Endodermal cell (in vitro differentiated cells): ENCODE data around the gene RFXAP. TPM values are rescaled to one million over a fixed set of nuclear protein-coding genes. Genes with fewer than 3 reads are reported as not detected.

Experiments used
- DNase-seq: peaks from one replicate; pipeline ENCODE4 v3.0.0-alpha.2; 2017
- H3K27ac ChIP-seq: 2 replicates; pipeline ENCODE4 v1.5.1; 2013; ENCODE audit warnings: mild to moderate bottlenecking, low read depth, low read length, moderate library complexity
- H3K27me3 ChIP-seq: 2 replicates; pipeline ENCODE4 v1.6.1; 2013; ENCODE audit warnings: mild to moderate bottlenecking, low read length, moderate library complexity; ENCODE audit not compliant: insufficient read depth, control insufficient read depth, poor library complexity, severe bottlenecking
- H3K36me3 ChIP-seq: 2 replicates; pipeline ENCODE4 v1.7.0; 2013; ENCODE audit warnings: mild to moderate bottlenecking, low read length, moderate library complexity; ENCODE audit not compliant: control insufficient read depth, insufficient read depth
- H3K4me1 ChIP-seq: one replicate; pipeline ENCODE4 v1.7.0; 2013; ENCODE audit warnings: low read length; ENCODE audit not compliant: control insufficient read depth, insufficient read depth
- H3K4me3 ChIP-seq: 2 replicates; pipeline ENCODE4 v1.5.1; 2013; ENCODE audit warnings: mild to moderate bottlenecking, low read length, moderate library complexity
- H3K9ac ChIP-seq: 2 replicates; pipeline ENCODE4 v1.6.1; 2013; ENCODE audit warnings: mild to moderate bottlenecking, low read length, moderate library complexity; ENCODE audit not compliant: poor library complexity, severe bottlenecking; ENCODE audit errors: extremely low read depth
- H3K9me3 ChIP-seq: 2 replicates; pipeline ENCODE4 v1.6.1; 2013; ENCODE audit warnings: mild to moderate bottlenecking, low read length, moderate library complexity; ENCODE audit not compliant: control insufficient read depth
- H3K27ac Mint-ChIP-seq: 2 replicates; pipeline ENCODE4 v1.8.0; 2020; ENCODE audit warnings: mixed read lengths
- H3K27me3 Mint-ChIP-seq: 2 replicates; pipeline ENCODE4 v1.8.0; 2021; ENCODE audit warnings: mild to moderate bottlenecking, mixed read lengths; ENCODE audit not compliant: insufficient read depth
- H3K36me3 Mint-ChIP-seq: 2 replicates; pipeline ENCODE4 v1.8.0; 2020; ENCODE audit warnings: low read depth, mixed read lengths
- H3K4me1 Mint-ChIP-seq: 2 replicates; pipeline ENCODE4 v1.8.0; 2020; ENCODE audit warnings: mixed read lengths
- H3K4me3 Mint-ChIP-seq: 2 replicates; pipeline ENCODE4 v1.8.0; 2020; ENCODE audit warnings: mild to moderate bottlenecking, moderate library complexity, mixed read lengths
- H3K9me3 Mint-ChIP-seq: 2 replicates; pipeline ENCODE4 v1.8.0; 2020; ENCODE audit warnings: mild to moderate bottlenecking, mixed read lengths
- CTCF ChIP-seq: fragments of 200-600 bp; sonication (generic); conservative IDR thresholded peaks from 2 replicates; pipeline ENCODE4 v1.5.0; 2021; ENCODE audit warnings: antibody characterized with exemption, mild to moderate bottlenecking
- WGBS, 2 experiments: methylation state at CpG; one replicate each; pipeline versions ENCODE4 v1.1.5 to v1.1.7; 2013; ENCODE audit warnings: missing lambda C conversion rate in 2 of 2, mixed read lengths in 1 of 2; ENCODE audit not compliant: insufficient coverage in 1 of 2, insufficient read length in 1 of 2; 5-methylcytosine and 5-hydroxymethylcytosine counted together
- total RNA-seq, 2 donors: library from RNA; stranded (reverse); fragmentation: NEBNext Ultra II Directional in 1 of 2; extraction: Animal tissue kit (Norgen Biotek cat#: 25700) in 1 of 2; gene quantifications; 2 replicates in 1 of 2; 3 replicates in 1 of 2; pipeline ENCODE4 v1.2.1, GENCODE V29; 2021

Gene RFXAP
- total RNA-seq, 2 donors from 2014 or later: 8.9 to 9.7 TPM

GRCh38 chr13:36772853-36773252, 46.2 kb upstream of the RFXAP start:
- H3K4me3 Mint-ChIP-seq: no peak overlapping the region
- no peak for DNase-seq
- Histone ChIP-seq H3K9me3 (peaks cover under 1% of the 10 kb centered on the region), H3K36me3 (no peaks in the 10 kb centered on the region), H3K4me1 (peaks cover 4% of the 10 kb centered on the region), H3K27ac (no peak overlapping the region), H3K27me3 (no peaks in the 10 kb centered on the region), H3K9ac (no peak overlapping the region), H3K4me3 (no peak overlapping the region)
- H3K27ac Mint-ChIP-seq: no peak overlapping the region
- TF ChIP-seq CTCF: no peak
- H3K4me1 Mint-ChIP-seq: peaks cover 10% of the 10 kb centered on the region
- no peaks in the 10 kb centered on the region for H3K27me3 Mint-ChIP-seq
- peaks cover 3% of the 10 kb centered on the region for H3K9me3 Mint-ChIP-seq
- H3K36me3 Mint-ChIP-seq: no peaks in the 10 kb centered on the region

GRCh38 chr13:36774931-36775330, 44.1 kb upstream of the RFXAP start:
- Mint-ChIP-seq H3K27ac (no peak overlapping the region), H3K4me3 (no peak overlapping the region), H3K36me3 (no peaks in the 10 kb centered on the region), H3K4me1 (peaks cover 24% of the 10 kb centered on the region), H3K27me3 (no peaks in the 10 kb centered on the region), H3K9me3 (no peaks in the 10 kb centered on the region)
- 88 to 91% methylated on average over 4 to 5 of the region's 5 CpGs for WGBS, 2 experiments
- no peaks in the 10 kb centered on the region for H3K9me3 ChIP-seq
- DNase-seq: no peak
- H3K27ac ChIP-seq: no peak overlapping the region
- no peak overlapping the region for H3K9ac ChIP-seq
- no peak overlapping the region for H3K4me3 ChIP-seq
- no peaks in the 10 kb centered on the region for H3K27me3 ChIP-seq
- no peaks in the 10 kb centered on the region for H3K36me3 ChIP-seq
- no peak for TF ChIP-seq CTCF
- peaks cover 15% of the 10 kb centered on the region for H3K4me1 ChIP-seq

- H3K36me3 ChIP-seq: no peaks in the 10 kb centered on the region
- H3K4me3 ChIP-seq: no peak overlapping the region
- Mint-ChIP-seq H3K27me3 (no peaks in the 10 kb centered on the region), H3K27ac (no peak overlapping the region), H3K9me3 (no peaks in the 10 kb centered on the region), H3K4me1 (peaks cover 24% of the 10 kb centered on the region), H3K36me3 (no peaks in the 10 kb centered on the region), H3K4me3 (no peak overlapping the region)
- H3K4me1 ChIP-seq: peaks cover 15% of the 10 kb centered on the region
- H3K9ac ChIP-seq: no peak overlapping the region
- no peak for TF ChIP-seq CTCF
- no peak overlapping the region for H3K27ac ChIP-seq
- H3K27me3 ChIP-seq: no peaks in the 10 kb centered on the region
- no peaks in the 10 kb centered on the region for H3K9me3 ChIP-seq
- no peak for DNase-seq
Measured at GRCh38 chr13:36776175-36776574, 42.8 kb upstream of the RFXAP start.
